Esophagus muscularis mucosa (tissue), 4 donors: ENCODE measurements around the gene MFGE8.

Source experiments
- EP300 ChIP-seq: sonication (generic); formaldehyde crosslinking; IDR thresholded peaks from one replicate; pipeline ENCODE4 v1.6.1; 2017; ENCODE audit warnings: antibody characterized with exemption
- POLR2AphosphoS5 ChIP-seq, 2 donors: sonication (generic); formaldehyde crosslinking; IDR thresholded peaks; one replicate each; pipeline ENCODE4 v1.6.1; 2017; ENCODE audit warnings: antibody characterized with exemption in 2 of 2
- TF ChIP-seq, protein P1 (sequence below), 3 experiments: fragments of 200-600 bp in 2 of 3; fragments of 450-650 bp in 1 of 3; sonication (generic) in 2 of 3; IDR thresholded peaks; one replicate each; pipeline ENCODE4 v1.5.1; 2017 to 2019; ENCODE audit warnings: antibody characterized with exemption in 3 of 3, mild to moderate bottlenecking in 2 of 3, moderate library complexity in 1 of 3

DNA sequence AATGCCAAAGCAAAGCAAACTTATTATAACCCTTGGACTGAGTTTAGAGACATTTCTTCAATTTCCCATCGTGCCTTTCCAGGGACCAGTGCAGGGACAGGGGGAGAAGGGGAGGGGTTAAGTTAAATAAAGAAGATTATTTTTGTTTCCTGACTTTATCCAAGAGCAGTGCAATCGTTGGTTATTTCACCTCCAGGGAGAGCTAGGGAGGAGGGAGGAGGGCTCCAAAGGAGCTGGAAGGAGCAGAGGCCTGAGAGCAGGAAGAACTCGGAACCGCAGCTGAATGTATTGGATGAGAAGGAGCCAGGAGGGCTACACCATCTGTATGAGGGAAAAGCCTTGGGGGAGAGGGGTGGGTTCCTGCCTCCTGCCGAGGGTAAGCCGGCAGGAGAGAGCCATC, 38.5 kb downstream of the MFGE8 start:
- TF ChIP-seq, protein P1, sequence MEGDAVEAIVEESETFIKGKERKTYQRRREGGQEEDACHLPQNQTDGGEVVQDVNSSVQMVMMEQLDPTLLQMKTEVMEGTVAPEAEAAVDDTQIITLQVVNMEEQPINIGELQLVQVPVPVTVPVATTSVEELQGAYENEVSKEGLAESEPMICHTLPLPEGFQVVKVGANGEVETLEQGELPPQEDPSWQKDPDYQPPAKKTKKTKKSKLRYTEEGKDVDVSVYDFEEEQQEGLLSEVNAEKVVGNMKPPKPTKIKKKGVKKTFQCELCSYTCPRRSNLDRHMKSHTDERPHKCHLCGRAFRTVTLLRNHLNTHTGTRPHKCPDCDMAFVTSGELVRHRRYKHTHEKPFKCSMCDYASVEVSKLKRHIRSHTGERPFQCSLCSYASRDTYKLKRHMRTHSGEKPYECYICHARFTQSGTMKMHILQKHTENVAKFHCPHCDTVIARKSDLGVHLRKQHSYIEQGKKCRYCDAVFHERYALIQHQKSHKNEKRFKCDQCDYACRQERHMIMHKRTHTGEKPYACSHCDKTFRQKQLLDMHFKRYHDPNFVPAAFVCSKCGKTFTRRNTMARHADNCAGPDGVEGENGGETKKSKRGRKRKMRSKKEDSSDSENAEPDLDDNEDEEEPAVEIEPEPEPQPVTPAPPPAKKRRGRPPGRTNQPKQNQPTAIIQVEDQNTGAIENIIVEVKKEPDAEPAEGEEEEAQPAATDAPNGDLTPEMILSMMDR (IDR thresholded peaks at IDR 0.05) = no peak
- TF ChIP-seq POLR2AphosphoS5 (IDR thresholded peaks at IDR 0.05) (no peak), EP300 (no peak)
